ENCODE measurements around the gene LRP3.

LRP3 gene

GRCh38 chr19:33171222-33171795 lies 22.8 kb upstream of the LRP3 start:
- TF ChIP-seq GATA3 (IDR thresholded peaks at IDR 0.05; ENCODE audit: low read depth, low read length) (no peak), GATA2 (IDR thresholded peaks at IDR 0.05; ENCODE audit: low read depth, low read length) (no peak)

GRCh38 chr19:33171916-33172359 lies 22.2 kb upstream of the LRP3 start:
- TF ChIP-seq GATA3 (IDR thresholded peaks at IDR 0.05; ENCODE audit: low read depth, low read length) (no peak), GATA2 (IDR thresholded peaks at IDR 0.05; ENCODE audit: low read depth, low read length) (no peak)

DNA sequence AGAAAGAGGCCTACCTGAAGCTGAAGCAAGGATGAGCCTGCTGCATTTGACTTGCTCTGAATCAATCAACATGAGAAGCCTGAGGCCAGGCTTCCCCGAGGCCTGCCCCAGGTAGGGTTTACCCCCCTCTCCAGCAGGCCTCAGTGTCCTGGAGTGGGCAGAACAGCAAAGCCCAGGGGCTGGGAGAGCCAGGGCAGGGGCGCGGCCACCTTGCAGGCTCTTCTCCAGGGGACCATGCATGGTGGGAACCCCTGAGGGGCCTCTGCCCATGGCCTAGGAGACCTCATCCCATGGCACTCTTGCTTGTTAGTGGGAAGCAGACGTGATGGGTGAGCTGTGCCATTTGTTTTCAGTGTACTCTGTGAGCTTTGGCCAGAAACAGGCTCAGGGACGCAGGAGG lies 19.9 kb upstream of the LRP3 start:
- no peak for TF ChIP-seq GATA3 (IDR thresholded peaks at IDR 0.05; ENCODE audit: low read depth, low read length)
- no peak for TF ChIP-seq GATA2 (IDR thresholded peaks at IDR 0.05; ENCODE audit: low read depth, low read length)

- TF ChIP-seq GATA2 (IDR thresholded peaks at IDR 0.05; ENCODE audit: low read depth, low read length) (no peak), GATA3 (IDR thresholded peaks at IDR 0.05; ENCODE audit: low read depth, low read length) (no peak)
Measured at GRCh38 chr19:33175156-33175782, 18.9 kb upstream of the LRP3 start.

- TF ChIP-seq GATA2 (IDR thresholded peaks at IDR 0.05; ENCODE audit: low read depth, low read length) (no peak), GATA3 (IDR thresholded peaks at IDR 0.05; ENCODE audit: low read depth, low read length) (no peak)
Measured at GRCh38 chr19:33175886-33176669, 18.1 kb upstream of the LRP3 start.

DNA sequence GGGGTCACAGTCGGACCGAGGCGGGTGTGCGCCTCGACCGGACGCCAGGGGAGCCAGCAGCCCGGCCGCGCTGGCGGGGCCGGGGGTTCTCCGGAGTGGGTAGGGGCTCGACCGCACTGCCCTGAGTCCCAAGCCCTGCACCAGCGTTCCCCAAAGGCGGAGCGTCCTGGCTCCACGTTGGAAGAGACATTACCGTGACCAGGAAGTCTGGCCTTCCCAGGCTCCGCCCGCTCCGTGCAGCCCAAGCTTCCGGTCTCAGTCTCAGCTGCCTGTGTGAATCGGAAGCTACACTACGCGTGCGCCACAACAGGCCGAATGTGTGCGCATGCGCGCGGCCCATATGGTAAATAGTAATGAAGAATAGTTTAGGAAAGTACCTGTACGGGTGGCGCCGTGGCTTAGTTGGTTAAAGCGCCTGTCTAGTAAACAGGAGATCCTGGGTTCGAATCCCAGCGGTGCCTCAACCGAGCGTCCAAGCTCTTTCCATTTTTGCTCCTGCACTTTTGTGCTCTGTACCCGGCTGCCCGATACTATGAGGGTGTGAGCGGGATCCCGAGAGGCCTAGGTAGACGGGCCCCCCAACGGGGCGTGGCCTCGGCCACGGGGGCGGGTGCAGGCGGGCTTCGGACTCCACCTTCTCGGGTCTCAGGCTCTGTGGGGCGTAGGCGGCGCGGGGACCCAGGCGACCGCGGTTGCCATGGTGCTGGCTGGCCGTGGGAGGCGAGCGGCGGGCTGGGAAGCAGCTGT lies 17.3 kb upstream of the LRP3 start:
- TF ChIP-seq GATA3 (IDR thresholded peaks at IDR 0.05; ENCODE audit: low read depth, low read length) (no peak), GATA2 (IDR thresholded peaks at IDR 0.05; ENCODE audit: low read depth, low read length) (no peak)

GRCh38 chr19:33177417-33177979 lies 16.6 kb upstream of the LRP3 start:
- TF ChIP-seq GATA3 (IDR thresholded peaks at IDR 0.05; ENCODE audit: low read depth, low read length) = no peak
- 0 out of 2 replicates have a peak, but pooled peaks have one; percentile 7 for TF ChIP-seq GATA2 (IDR thresholded peaks at IDR 0.05; ENCODE audit: low read depth, low read length)

GRCh38 chr19:33186431-33187182 lies 7.5 kb upstream of the LRP3 start:
- TF ChIP-seq GATA3 (IDR thresholded peaks at IDR 0.05; ENCODE audit: low read depth, low read length) = no peak
- no peak for TF ChIP-seq GATA2 (IDR thresholded peaks at IDR 0.05; ENCODE audit: low read depth, low read length)

DNA sequence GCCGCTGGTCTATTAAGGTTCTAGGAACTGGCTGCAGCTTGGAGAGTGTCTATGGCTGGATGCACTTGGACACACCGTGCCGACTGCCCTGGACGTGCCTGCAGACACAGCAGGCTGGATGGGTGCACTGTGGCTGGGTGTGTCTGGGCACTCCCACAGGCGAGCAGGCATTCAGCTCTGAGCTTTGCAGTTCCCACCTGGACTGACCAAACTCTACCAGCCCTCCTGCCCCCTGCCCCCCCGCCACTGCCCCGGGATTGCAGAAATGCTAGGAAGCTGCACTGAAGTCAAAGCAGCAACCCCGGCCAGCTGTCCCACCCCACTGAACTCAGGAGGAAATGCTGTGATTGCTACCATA lies 7.0 kb upstream of the LRP3 start:
- no peak for TF ChIP-seq GATA3 (IDR thresholded peaks at IDR 0.05; ENCODE audit: low read depth, low read length)
- TF ChIP-seq GATA2 (IDR thresholded peaks at IDR 0.05; ENCODE audit: low read depth, low read length) = no peak

DNA sequence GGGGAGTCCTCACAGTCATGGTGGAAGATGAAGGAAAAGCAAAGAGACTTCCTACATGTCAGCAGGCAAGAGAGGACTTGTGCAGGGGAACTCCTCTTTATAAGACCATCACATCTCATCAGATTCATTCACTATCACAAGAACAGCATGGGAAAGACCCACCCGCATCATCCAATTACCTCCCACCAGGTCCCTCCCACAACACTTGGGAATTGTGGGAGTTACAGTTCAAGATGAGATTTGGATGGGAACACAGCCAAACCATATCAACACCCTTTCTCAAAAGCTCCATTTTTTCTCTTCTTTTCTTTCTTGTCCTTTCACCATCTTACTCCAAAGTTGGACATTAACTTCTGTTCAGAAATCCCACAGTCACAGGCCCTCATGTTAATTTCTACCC lies 4.7 kb upstream of the LRP3 start:
- TF ChIP-seq GATA2 (IDR thresholded peaks at IDR 0.05; ENCODE audit: low read depth, low read length) (no peak), GATA3 (IDR thresholded peaks at IDR 0.05; ENCODE audit: low read depth, low read length) (no peak)

DNA sequence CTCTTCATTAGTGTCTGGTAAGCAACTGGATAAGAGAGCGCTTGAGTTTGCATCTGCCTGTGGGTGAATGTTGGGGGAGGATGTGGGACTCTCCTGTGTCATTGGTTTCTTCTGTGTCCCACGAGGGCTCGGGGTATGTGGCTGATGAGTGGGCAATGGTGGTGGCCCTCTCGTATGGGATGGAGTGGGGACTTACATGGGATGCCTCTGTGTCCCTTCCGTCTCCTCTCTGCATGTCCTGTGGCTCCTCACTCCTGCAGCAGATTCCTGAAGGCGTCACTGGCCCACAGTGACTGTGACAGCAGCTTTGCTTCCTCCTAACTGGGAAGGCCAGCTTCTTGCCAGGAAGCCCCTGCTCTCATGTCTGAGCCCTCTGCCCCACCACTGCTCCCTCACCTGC lies 2.6 kb upstream of the LRP3 start:
- TF ChIP-seq GATA3 (IDR thresholded peaks at IDR 0.05; ENCODE audit: low read depth, low read length) (no peak), GATA2 (IDR thresholded peaks at IDR 0.05; ENCODE audit: low read depth, low read length) (no peak)

DNA sequence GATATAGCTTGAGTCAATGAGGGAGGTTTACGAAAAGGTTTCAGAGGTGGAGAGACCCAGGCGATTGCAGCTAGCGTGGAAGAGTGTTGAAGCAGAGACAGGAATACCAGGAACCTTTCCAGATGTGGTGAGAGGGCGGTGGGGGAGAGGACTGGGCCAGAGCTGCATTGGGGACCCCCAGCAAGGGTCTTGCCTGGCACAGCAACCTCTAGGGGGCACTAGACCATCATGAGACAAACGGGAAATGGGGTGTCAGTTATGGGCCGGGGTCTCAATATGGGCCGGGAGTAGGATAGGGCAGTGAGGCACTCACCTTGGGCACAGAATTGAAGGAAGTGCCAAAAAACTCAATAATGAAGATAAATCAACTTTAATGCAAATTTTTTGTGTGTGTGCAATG lies 2.1 kb upstream of the LRP3 start:
- TF ChIP-seq GATA2 (IDR thresholded peaks at IDR 0.05; ENCODE audit: low read depth, low read length) = no peak
- TF ChIP-seq GATA3 (IDR thresholded peaks at IDR 0.05; ENCODE audit: low read depth, low read length) = no peak

- TF ChIP-seq GATA3 (IDR thresholded peaks at IDR 0.05; ENCODE audit: low read depth, low read length) (no peak), GATA2 (IDR thresholded peaks at IDR 0.05; ENCODE audit: low read depth, low read length) (no peak)
Measured at GRCh38 chr19:33193269-33193864, 763 bp upstream of the LRP3 start.

Data from SH-SY5Y (cell line).